GM23338 (cell line): ENCODE measurements around the gene RPP25. TPM values are rescaled to one million over a fixed set of nuclear protein-coding genes. Genes with fewer than 3 reads are reported as not detected.

Experiments used
- ATAC-seq: fragments of 200-7000 bp; cut with Tn5 transposase; 3 replicates; pipeline ENCODE4 v1.9.1; 2020
- DNase-seq: peaks from one replicate; pipeline ENCODE4 v3.0.0-alpha.2; 2015; ENCODE audit warnings: low spot score
- H2AFZ ChIP-seq: fragments of 200-600 bp; sonication (generic); 2 replicates; pipeline ENCODE4 v1.8.0; 2016; ENCODE audit warnings: antibody characterized with exemption, mild to moderate bottlenecking, moderate library complexity
- H3F3A ChIP-seq: fragments of 200-600 bp; sonication (generic); replicated peaks from 2 replicates; pipeline ENCODE4 v1.8.0; 2017; ENCODE audit warnings: antibody characterized with exemption, mixed run types, low read depth
- H3K27ac ChIP-seq: fragments of 200-600 bp; sonication (generic); 2 replicates; pipeline ENCODE4 v1.6.1; 2016; ENCODE audit warnings: low read depth
- H3K27me3 ChIP-seq: fragments of 200-600 bp; sonication (generic); 2 replicates; pipeline ENCODE4 v1.8.0; 2016; ENCODE audit warnings: mild to moderate bottlenecking, mixed run types, moderate library complexity; ENCODE audit not compliant: insufficient read depth
- H3K36me3 ChIP-seq: fragments of 200-600 bp; sonication (generic); 2 replicates; pipeline ENCODE4 v1.8.0; 2016; ENCODE audit warnings: mild to moderate bottlenecking; ENCODE audit not compliant: insufficient read depth
- H3K4me1 ChIP-seq: fragments of 200-600 bp; sonication (generic); 2 replicates; pipeline ENCODE4 v1.8.0; 2016; ENCODE audit warnings: mild to moderate bottlenecking, moderate library complexity; ENCODE audit not compliant: insufficient read depth
- H3K4me2 ChIP-seq: fragments of 200-600 bp; sonication (generic); 2 replicates; pipeline ENCODE4 v1.7.1; 2017; ENCODE audit warnings: mixed run types
- H3K4me3 ChIP-seq: fragments of 200-600 bp; sonication (generic); 2 replicates; pipeline ENCODE4 v1.6.1; 2016; ENCODE audit warnings: mixed run types
- H3K79me2 ChIP-seq: fragments of 200-600 bp; sonication (generic); replicated peaks from 2 replicates; pipeline ENCODE4 v1.8.0; 2017; ENCODE audit warnings: mild to moderate bottlenecking; ENCODE audit not compliant: insufficient read depth
- H3K9me2 ChIP-seq: fragments of 200-600 bp; sonication (generic); 2 replicates; pipeline ENCODE4 v1.8.0; 2017; ENCODE audit not compliant: insufficient read depth
- H4K20me1 ChIP-seq: fragments of 200-600 bp; sonication (generic); replicated peaks from 2 replicates; pipeline ENCODE4 v1.8.0; 2017; ENCODE audit warnings: mild to moderate bottlenecking; ENCODE audit not compliant: insufficient read depth
- H3K27ac Mint-ChIP-seq: 2 replicates; pipeline ENCODE4 v1.8.0; 2020; ENCODE audit warnings: inconsistent platforms, mild to moderate bottlenecking, moderate library complexity, mixed read lengths
- H3K27me3 Mint-ChIP-seq: 3 replicates; pipeline ENCODE4 v1.8.0; 2022; ENCODE audit warnings: low read depth, mild to moderate bottlenecking, moderate library complexity, mixed read lengths, inconsistent platforms; ENCODE audit not compliant: insufficient read depth, poor library complexity
- H3K36me3 Mint-ChIP-seq: 3 replicates; pipeline ENCODE4 v1.8.0; 2021; ENCODE audit warnings: low read depth, mild to moderate bottlenecking, inconsistent platforms, moderate library complexity, mixed read lengths
- H3K4me1 Mint-ChIP-seq: 3 replicates; pipeline ENCODE4 v1.8.0; 2020; ENCODE audit warnings: mild to moderate bottlenecking, inconsistent platforms, mixed read lengths
- H3K4me3 Mint-ChIP-seq: 3 replicates; pipeline ENCODE4 v1.8.0; 2021; ENCODE audit warnings: moderate library complexity, mild to moderate bottlenecking, inconsistent platforms, mixed read lengths
- H3K9me3 Mint-ChIP-seq: 3 replicates; pipeline ENCODE4 v1.8.0; 2020; ENCODE audit warnings: moderate library complexity, mild to moderate bottlenecking, inconsistent platforms, mixed read lengths
- CTCF ChIP-seq, 2 experiments: fragments of 200-600 bp in 1 of 2; sonication (generic) in 1 of 2; conservative IDR thresholded peaks; 2 replicates each; pipeline versions ENCODE4 v1.5.1 to v1.6.1; 2016 to 2017; ENCODE audit warnings: antibody characterized with exemption in 2 of 2, low read depth in 2 of 2, mild to moderate bottlenecking in 2 of 2, moderate library complexity in 1 of 2
- EZH2 ChIP-seq: fragments of 200-600 bp; sonication (generic); IDR thresholded peaks from one replicate; pipeline ENCODE4 v1.8.0; 2017; ENCODE audit warnings: antibody characterized with exemption, mild to moderate bottlenecking, low read depth; ENCODE audit not compliant: unreplicated experiment
- EZH2phosphoT487 ChIP-seq: fragments of 200-600 bp; sonication (generic); IDR thresholded peaks from one replicate; pipeline ENCODE4 v1.8.1; 2018; ENCODE audit warnings: antibody characterized with exemption; ENCODE audit not compliant: unreplicated experiment
- NANOG ChIP-seq: IDR thresholded peaks from 2 replicates; pipeline ENCODE4 v1.6.1; 2016; ENCODE audit warnings: antibody characterized with exemption, borderline replicate concordance
- POLR2AphosphoS5 ChIP-seq: IDR thresholded peaks from 2 replicates; pipeline ENCODE4 v1.6.1; 2016; ENCODE audit warnings: antibody characterized with exemption, low read depth
- STAT1 ChIP-seq: IDR thresholded peaks from one replicate; pipeline ENCODE4 v1.6.1; 2016; ENCODE audit warnings: antibody characterized with exemption; ENCODE audit not compliant: unreplicated experiment
- ZNF331 ChIP-seq: fragments of 250-450 bp; sonication (Bioruptor Pico); IDR thresholded peaks from 2 replicates; pipeline ENCODE4 v1.5.0; 2020; ENCODE audit warnings: low read depth, mild to moderate bottlenecking, moderate library complexity
- ZNF462 ChIP-seq: fragments of 250-450 bp; sonication (Bioruptor Pico); IDR thresholded peaks from 2 replicates; pipeline ENCODE4 v1.5.0; 2020; ENCODE audit warnings: mild to moderate bottlenecking, moderate library complexity
- polyA plus RNA-seq: library from polyadenylated mRNA; unstranded; fragments of >200 nt; fragmentation: Nextera tagmentation; extraction: Ambion mirVana; gene quantifications from 2 replicates; pipeline ENCODE4 v1.2.1, GENCODE V29; 2016
- total RNA-seq: library from RNA; depleted of rRNA; stranded (reverse); fragments of >200 nt; shearing (Covaris generic); gene quantifications from 2 replicates; pipeline ENCODE4 v1.2.3, GENCODE V29; 2014

Gene RPP25
- total and polyA plus RNA-seq, 2 experiments from 2014 or later, result 14.8 to 18.8 TPM

- TF ChIP-seq ZNF462 (no peak), POLR2AphosphoS5 (no peak)
Observed at GRCh38 chr15:74924525-74924924, 32.0 kb downstream of the RPP25 start (continued).

GRCh38 chr15:74920456-74920855 is 36.1 kb downstream of the RPP25 start:
- H3K27ac Mint-ChIP-seq, result no peak overlapping the region
- Histone ChIP-seq H3K27me3 (no peaks in the 10 kb centered on the region), H3K36me3 (peaks cover 60% of the 10 kb centered on the region)
- TF ChIP-seq NANOG (no peak), EZH2phosphoT487 (no peak), STAT1 (no peak), CTCF (conservative IDR thresholded peaks at IDR 0.05; ENCODE audit: low read depth in 2 of 2) (no peak), ZNF462 (no peak), EZH2 (no peak), ZNF331 (CRISPR knock-in tag) (no peak), POLR2AphosphoS5 (no peak)

More at GRCh38 chr15:74920456-74920855, 36.1 kb downstream of the RPP25 start:
- Histone ChIP-seq H3F3A (peaks cover 6% of the 10 kb centered on the region; the same call in 1 of the 2 replicates), H3K9me2 (no peaks in the 10 kb centered on the region), H2AFZ (no peak overlapping the region), H3K27ac (no peak overlapping the region), H3K4me2 (no peak overlapping the region), H3K4me3 (no peak overlapping the region), H3K79me2 (peaks cover 3% of the 10 kb centered on the region; the same call in 1 of the 2 replicates), H4K20me1 (peaks cover 37% of the 10 kb centered on the region), H3K4me1 (no peaks in the 10 kb centered on the region)
- DNase-seq (no peak), ATAC-seq (no peak)
- Mint-ChIP-seq H3K9me3 (no peaks in the 10 kb centered on the region), H3K4me3 (no peak overlapping the region), H3K36me3 (peaks cover 84% of the 10 kb centered on the region), H3K27me3 (no peaks in the 10 kb centered on the region), H3K4me1 (no peaks in the 10 kb centered on the region)
